Neural progenitor cell (in vitro differentiated cells): ENCODE measurements around the gene ITLN2.

Experiments
- CTCF ChIP-seq: fragments of 200-600 bp; sonication (generic); IDR thresholded peaks from 2 replicates; pipeline ENCODE4 v1.5.1; 2017; ENCODE audit warnings: antibody characterized with exemption, mild to moderate bottlenecking
- EZH2phosphoT487 ChIP-seq: fragments of 200-600 bp; sonication (generic); IDR thresholded peaks from 2 replicates; pipeline ENCODE4 v1.6.1; 2017; ENCODE audit warnings: antibody characterized with exemption

- TF ChIP-seq CTCF, result no peak
- TF ChIP-seq EZH2phosphoT487, result no peak
Measured at GRCh38 chr1:160978510-160978927, 23.9 kb upstream of the ITLN2 start.
